WTC11 (cell line): ENCODE data around the gene CPXM2. TPM values are rescaled to one million over a fixed set of nuclear protein-coding genes. Genes with fewer than 3 reads are reported as not detected.

Source experiments
- ATAC-seq: fragments of 200-7000 bp; cut with Tn5 transposase; 2 replicates; pipeline ENCODE4 v1.10.0; 2021; ENCODE audit warnings: mild to moderate bottlenecking, moderate library complexity
- CTCF ChIA-PET: fragments of 300-600 bp; sonication (Branson Sonifier 250); formaldehyde crosslinking; loops from one replicate; lab custom pipeline; 2021; ENCODE audit warnings: antibody characterized with exemption; lab: Charles Lee
- POLR2A ChIA-PET: fragments of 350-600 bp; sonication (Branson Sonifier 250); formaldehyde crosslinking; loops from one replicate; lab custom pipeline; 2021; ENCODE audit warnings: antibody characterized with exemption; lab: Charles Lee
- DNase-seq: peaks from one replicate; pipeline ENCODE4 v3.0.0; 2021; ENCODE audit warnings: low spot score
- H3K27ac Mint-ChIP-seq: 2 replicates; pipeline ENCODE4 v1.8.0; 2021; ENCODE audit warnings: mixed read lengths
- H3K27me3 Mint-ChIP-seq: 2 replicates; pipeline ENCODE4 v1.8.0; 2021; ENCODE audit warnings: low read depth, mild to moderate bottlenecking, moderate library complexity, mixed read lengths
- H3K36me3 Mint-ChIP-seq: 2 replicates; pipeline ENCODE4 v1.8.0; 2021; ENCODE audit warnings: mixed read lengths
- H3K4me1 Mint-ChIP-seq: 2 replicates; pipeline ENCODE4 v1.8.0; 2022; ENCODE audit warnings: mixed read lengths
- H3K4me3 Mint-ChIP-seq: 2 replicates; pipeline ENCODE4 v1.8.0; 2021; ENCODE audit warnings: mild to moderate bottlenecking, moderate library complexity, mixed read lengths
- H3K9me3 Mint-ChIP-seq: 2 replicates; pipeline ENCODE4 v1.8.0; 2021; ENCODE audit warnings: mixed read lengths
- ATF1 ChIP-seq: sonication (generic); formaldehyde crosslinking; IDR thresholded peaks from 2 replicates; pipeline ENCODE4 v1.8.1; 2023; ENCODE audit warnings: mild to moderate bottlenecking, moderate library complexity, missing genetic modification reagents
- ELF4 ChIP-seq: sonication (generic); formaldehyde crosslinking; IDR thresholded peaks from 2 replicates; pipeline ENCODE4 v1.8.1; 2022; ENCODE audit warnings: low read depth, mild to moderate bottlenecking, moderate library complexity, missing genetic modification reagents
- ETV6 ChIP-seq: sonication (generic); formaldehyde crosslinking; IDR thresholded peaks from 2 replicates; pipeline ENCODE4 v1.8.1; 2022; ENCODE audit warnings: mild to moderate bottlenecking, missing genetic modification reagents
- JAZF1 ChIP-seq: fragments of 250-450 bp; sonication (Bioruptor Pico); IDR thresholded peaks from 2 replicates; pipeline ENCODE4 v1.9.0; 2021; ENCODE audit warnings: moderate library complexity, mild to moderate bottlenecking, inconsistent platforms
- NR2C2 ChIP-seq: sonication (generic); formaldehyde crosslinking; IDR thresholded peaks from 2 replicates; pipeline ENCODE4 v1.8.0; 2022; ENCODE audit warnings: mild to moderate bottlenecking, missing genetic modification reagents
- PRRX2 ChIP-seq: fragments of 250-450 bp; sonication (Bioruptor Pico); IDR thresholded peaks from 2 replicates; pipeline ENCODE4 v1.8.0; 2021; ENCODE audit warnings: mild to moderate bottlenecking
- RELA ChIP-seq: sonication (generic); formaldehyde crosslinking; IDR thresholded peaks from 2 replicates; pipeline ENCODE4 v1.8.1; 2022; ENCODE audit warnings: missing genetic modification reagents, mild to moderate bottlenecking, borderline replicate concordance
- SOX15 ChIP-seq: fragments of 250-450 bp; sonication (Bioruptor Pico); IDR thresholded peaks from 2 replicates; pipeline ENCODE4 v1.9.0; 2021; ENCODE audit warnings: mild to moderate bottlenecking
- ZNF138 ChIP-seq: sonication (generic); formaldehyde crosslinking; conservative IDR thresholded peaks from 2 replicates; pipeline ENCODE4 v1.8.1; 2022; ENCODE audit warnings: mild to moderate bottlenecking, moderate library complexity, missing genetic modification reagents
- ZNF317 ChIP-seq: sonication (generic); formaldehyde crosslinking; IDR thresholded peaks from 2 replicates; pipeline ENCODE4 v1.8.1; 2023; ENCODE audit warnings: low read depth, mild to moderate bottlenecking, moderate library complexity, missing genetic modification reagents, borderline replicate concordance
- total RNA-seq: library from RNA; stranded (reverse); gene quantifications from 3 replicates; pipeline ENCODE4 v1.2.3, GENCODE V29; 2021
- TF ChIP-seq, protein P1 (sequence below): sonication (generic); formaldehyde crosslinking; conservative IDR thresholded peaks from 2 replicates; pipeline ENCODE4 v1.8.1; 2022; ENCODE audit warnings: mild to moderate bottlenecking, missing genetic modification reagents
- TF ChIP-seq, protein P2 (sequence below): sonication (generic); formaldehyde crosslinking; IDR thresholded peaks from 2 replicates; pipeline ENCODE4 v1.8.0; 2023; ENCODE audit warnings: mild to moderate bottlenecking, missing genetic modification reagents
- TF ChIP-seq, protein P3 (sequence below): sonication (generic); formaldehyde crosslinking; IDR thresholded peaks from 2 replicates; pipeline ENCODE4 v1.8.1; 2023; ENCODE audit warnings: mild to moderate bottlenecking, missing genetic modification reagents, borderline replicate concordance
- TF ChIP-seq, protein P4 (sequence below): sonication (generic); formaldehyde crosslinking; IDR thresholded peaks from 2 replicates; pipeline ENCODE4 v1.8.1; 2023; ENCODE audit warnings: mild to moderate bottlenecking, missing genetic modification reagents, moderate library complexity
- TF ChIP-seq, protein P5 (sequence below): sonication (generic); formaldehyde crosslinking; IDR thresholded peaks from 2 replicates; pipeline ENCODE4 v1.8.0; 2022; ENCODE audit warnings: missing genetic modification reagents
- TF ChIP-seq, protein P6 (sequence below): sonication (generic); formaldehyde crosslinking; IDR thresholded peaks from 2 replicates; pipeline ENCODE4 v1.8.1; 2022; ENCODE audit warnings: missing genetic modification reagents, borderline replicate concordance
- TF ChIP-seq, protein P7 (sequence below): sonication (generic); formaldehyde crosslinking; IDR thresholded peaks from 2 replicates; pipeline ENCODE4 v1.8.1; 2022; ENCODE audit warnings: mild to moderate bottlenecking, missing genetic modification reagents, moderate library complexity, borderline replicate concordance
- TF ChIP-seq, protein P8 (sequence below): fragments of 200-600 bp; IDR thresholded peaks from 2 replicates; pipeline ENCODE4 v1.8.0; 2022; ENCODE audit warnings: antibody characterized with exemption
- TF ChIP-seq, protein P9 (sequence below): sonication (generic); formaldehyde crosslinking; IDR thresholded peaks from 2 replicates; pipeline ENCODE4 v1.8.0; 2022; ENCODE audit warnings: mild to moderate bottlenecking, missing genetic modification reagents

Gene CPXM2
- total RNA-seq, 1 experiment from 2014 or later: 3.4 TPM

DNA sequence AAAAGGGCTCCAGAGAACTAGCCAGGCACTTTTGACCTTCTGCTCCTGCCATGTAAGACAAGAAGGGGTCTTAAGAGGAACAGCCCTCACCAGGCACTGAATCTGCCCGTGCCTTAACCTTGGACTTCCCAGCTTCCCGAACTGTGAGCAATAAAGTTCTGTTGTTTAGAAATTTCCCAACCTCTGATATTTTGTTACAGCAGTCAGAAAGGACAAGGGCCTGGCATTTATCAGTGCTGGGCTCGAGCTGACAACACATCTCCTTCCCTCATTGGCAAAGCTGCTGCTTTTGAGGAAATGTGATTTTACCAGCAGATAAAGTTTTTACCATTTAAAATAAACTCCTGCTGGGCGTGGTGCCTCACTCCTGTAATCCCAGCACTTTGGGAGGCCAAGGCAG is 122.0 kb downstream of the CPXM2 start:
- DNase-seq (no peak), ATAC-seq (no peak)
- Mint-ChIP-seq H3K27me3 (no peaks in the 10 kb centered on the region; the same call in 1 of the 2 replicates), H3K27ac (no peak overlapping the region), H3K36me3 (no peaks in the 10 kb centered on the region), H3K4me1 (peaks cover 5% of the 10 kb centered on the region), H3K9me3 (no peaks in the 10 kb centered on the region; the same call in 1 of the 2 replicates), H3K4me3 (no peak overlapping the region)
- TF ChIP-seq, protein P1, sequence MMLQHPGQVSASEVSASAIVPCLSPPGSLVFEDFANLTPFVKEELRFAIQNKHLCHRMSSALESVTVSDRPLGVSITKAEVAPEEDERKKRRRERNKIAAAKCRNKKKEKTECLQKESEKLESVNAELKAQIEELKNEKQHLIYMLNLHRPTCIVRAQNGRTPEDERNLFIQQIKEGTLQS (CRISPR knock-in tag): no peak
- TF ChIP-seq ATF1 (CRISPR knock-in tag) (no peak), ZNF138 (CRISPR knock-in tag) (no peak), ZNF317 (CRISPR knock-in tag) (no peak), ELF4 (CRISPR knock-in tag) (no peak), NR2C2 (no peak), RELA (CRISPR knock-in tag) (no peak), ETV6 (no peak), PRRX2 (CRISPR knock-in tag) (no peak), JAZF1 (CRISPR knock-in tag) (no peak), SOX15 (CRISPR knock-in tag) (no peak)
- TF ChIP-seq, protein P2, sequence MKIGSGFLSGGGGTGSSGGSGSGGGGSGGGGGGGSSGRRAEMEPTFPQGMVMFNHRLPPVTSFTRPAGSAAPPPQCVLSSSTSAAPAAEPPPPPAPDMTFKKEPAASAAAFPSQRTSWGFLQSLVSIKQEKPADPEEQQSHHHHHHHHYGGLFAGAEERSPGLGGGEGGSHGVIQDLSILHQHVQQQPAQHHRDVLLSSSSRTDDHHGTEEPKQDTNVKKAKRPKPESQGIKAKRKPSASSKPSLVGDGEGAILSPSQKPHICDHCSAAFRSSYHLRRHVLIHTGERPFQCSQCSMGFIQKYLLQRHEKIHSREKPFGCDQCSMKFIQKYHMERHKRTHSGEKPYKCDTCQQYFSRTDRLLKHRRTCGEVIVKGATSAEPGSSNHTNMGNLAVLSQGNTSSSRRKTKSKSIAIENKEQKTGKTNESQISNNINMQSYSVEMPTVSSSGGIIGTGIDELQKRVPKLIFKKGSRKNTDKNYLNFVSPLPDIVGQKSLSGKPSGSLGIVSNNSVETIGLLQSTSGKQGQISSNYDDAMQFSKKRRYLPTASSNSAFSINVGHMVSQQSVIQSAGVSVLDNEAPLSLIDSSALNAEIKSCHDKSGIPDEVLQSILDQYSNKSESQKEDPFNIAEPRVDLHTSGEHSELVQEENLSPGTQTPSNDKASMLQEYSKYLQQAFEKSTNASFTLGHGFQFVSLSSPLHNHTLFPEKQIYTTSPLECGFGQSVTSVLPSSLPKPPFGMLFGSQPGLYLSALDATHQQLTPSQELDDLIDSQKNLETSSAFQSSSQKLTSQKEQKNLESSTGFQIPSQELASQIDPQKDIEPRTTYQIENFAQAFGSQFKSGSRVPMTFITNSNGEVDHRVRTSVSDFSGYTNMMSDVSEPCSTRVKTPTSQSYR: no peak
- TF ChIP-seq, protein P3, sequence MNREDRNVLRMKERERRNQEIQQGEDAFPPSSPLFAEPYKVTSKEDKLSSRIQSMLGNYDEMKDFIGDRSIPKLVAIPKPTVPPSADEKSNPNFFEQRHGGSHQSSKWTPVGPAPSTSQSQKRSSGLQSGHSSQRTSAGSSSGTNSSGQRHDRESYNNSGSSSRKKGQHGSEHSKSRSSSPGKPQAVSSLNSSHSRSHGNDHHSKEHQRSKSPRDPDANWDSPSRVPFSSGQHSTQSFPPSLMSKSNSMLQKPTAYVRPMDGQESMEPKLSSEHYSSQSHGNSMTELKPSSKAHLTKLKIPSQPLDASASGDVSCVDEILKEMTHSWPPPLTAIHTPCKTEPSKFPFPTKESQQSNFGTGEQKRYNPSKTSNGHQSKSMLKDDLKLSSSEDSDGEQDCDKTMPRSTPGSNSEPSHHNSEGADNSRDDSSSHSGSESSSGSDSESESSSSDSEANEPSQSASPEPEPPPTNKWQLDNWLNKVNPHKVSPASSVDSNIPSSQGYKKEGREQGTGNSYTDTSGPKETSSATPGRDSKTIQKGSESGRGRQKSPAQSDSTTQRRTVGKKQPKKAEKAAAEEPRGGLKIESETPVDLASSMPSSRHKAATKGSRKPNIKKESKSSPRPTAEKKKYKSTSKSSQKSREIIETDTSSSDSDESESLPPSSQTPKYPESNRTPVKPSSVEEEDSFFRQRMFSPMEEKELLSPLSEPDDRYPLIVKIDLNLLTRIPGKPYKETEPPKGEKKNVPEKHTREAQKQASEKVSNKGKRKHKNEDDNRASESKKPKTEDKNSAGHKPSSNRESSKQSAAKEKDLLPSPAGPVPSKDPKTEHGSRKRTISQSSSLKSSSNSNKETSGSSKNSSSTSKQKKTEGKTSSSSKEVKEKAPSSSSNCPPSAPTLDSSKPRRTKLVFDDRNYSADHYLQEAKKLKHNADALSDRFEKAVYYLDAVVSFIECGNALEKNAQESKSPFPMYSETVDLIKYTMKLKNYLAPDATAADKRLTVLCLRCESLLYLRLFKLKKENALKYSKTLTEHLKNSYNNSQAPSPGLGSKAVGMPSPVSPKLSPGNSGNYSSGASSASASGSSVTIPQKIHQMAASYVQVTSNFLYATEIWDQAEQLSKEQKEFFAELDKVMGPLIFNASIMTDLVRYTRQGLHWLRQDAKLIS (CRISPR knock-in tag): no peak
- TF ChIP-seq, protein P4, sequence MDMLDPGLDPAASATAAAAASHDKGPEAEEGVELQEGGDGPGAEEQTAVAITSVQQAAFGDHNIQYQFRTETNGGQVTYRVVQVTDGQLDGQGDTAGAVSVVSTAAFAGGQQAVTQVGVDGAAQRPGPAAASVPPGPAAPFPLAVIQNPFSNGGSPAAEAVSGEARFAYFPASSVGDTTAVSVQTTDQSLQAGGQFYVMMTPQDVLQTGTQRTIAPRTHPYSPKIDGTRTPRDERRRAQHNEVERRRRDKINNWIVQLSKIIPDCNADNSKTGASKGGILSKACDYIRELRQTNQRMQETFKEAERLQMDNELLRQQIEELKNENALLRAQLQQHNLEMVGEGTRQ: no peak
- TF ChIP-seq, protein P5, sequence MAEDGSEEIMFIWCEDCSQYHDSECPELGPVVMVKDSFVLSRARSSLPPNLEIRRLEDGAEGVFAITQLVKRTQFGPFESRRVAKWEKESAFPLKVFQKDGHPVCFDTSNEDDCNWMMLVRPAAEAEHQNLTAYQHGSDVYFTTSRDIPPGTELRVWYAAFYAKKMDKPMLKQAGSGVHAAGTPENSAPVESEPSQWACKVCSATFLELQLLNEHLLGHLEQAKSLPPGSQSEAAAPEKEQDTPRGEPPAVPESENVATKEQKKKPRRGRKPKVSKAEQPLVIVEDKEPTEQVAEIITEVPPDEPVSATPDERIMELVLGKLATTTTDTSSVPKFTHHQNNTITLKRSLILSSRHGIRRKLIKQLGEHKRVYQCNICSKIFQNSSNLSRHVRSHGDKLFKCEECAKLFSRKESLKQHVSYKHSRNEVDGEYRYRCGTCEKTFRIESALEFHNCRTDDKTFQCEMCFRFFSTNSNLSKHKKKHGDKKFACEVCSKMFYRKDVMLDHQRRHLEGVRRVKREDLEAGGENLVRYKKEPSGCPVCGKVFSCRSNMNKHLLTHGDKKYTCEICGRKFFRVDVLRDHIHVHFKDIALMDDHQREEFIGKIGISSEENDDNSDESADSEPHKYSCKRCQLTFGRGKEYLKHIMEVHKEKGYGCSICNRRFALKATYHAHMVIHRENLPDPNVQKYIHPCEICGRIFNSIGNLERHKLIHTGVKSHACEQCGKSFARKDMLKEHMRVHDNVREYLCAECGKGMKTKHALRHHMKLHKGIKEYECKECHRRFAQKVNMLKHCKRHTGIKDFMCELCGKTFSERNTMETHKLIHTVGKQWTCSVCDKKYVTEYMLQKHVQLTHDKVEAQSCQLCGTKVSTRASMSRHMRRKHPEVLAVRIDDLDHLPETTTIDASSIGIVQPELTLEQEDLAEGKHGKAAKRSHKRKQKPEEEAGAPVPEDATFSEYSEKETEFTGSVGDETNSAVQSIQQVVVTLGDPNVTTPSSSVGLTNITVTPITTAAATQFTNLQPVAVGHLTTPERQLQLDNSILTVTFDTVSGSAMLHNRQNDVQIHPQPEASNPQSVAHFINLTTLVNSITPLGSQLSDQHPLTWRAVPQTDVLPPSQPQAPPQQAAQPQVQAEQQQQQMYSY (CRISPR knock-in tag): no peak
- TF ChIP-seq, protein P6, sequence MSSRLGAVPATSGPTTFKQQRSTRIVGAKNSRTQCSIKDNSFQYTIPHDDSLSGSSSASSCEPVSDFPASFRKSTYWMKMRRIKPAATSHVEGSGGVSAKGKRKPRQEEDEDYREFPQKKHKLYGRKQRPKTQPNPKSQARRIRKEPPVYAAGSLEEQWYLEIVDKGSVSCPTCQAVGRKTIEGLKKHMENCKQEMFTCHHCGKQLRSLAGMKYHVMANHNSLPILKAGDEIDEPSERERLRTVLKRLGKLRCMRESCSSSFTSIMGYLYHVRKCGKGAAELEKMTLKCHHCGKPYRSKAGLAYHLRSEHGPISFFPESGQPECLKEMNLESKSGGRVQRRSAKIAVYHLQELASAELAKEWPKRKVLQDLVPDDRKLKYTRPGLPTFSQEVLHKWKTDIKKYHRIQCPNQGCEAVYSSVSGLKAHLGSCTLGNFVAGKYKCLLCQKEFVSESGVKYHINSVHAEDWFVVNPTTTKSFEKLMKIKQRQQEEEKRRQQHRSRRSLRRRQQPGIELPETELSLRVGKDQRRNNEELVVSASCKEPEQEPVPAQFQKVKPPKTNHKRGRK (CRISPR knock-in tag): no peak
- TF ChIP-seq, protein P7, sequence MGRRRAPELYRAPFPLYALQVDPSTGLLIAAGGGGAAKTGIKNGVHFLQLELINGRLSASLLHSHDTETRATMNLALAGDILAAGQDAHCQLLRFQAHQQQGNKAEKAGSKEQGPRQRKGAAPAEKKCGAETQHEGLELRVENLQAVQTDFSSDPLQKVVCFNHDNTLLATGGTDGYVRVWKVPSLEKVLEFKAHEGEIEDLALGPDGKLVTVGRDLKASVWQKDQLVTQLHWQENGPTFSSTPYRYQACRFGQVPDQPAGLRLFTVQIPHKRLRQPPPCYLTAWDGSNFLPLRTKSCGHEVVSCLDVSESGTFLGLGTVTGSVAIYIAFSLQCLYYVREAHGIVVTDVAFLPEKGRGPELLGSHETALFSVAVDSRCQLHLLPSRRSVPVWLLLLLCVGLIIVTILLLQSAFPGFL: no peak
- TF ChIP-seq, protein P8, sequence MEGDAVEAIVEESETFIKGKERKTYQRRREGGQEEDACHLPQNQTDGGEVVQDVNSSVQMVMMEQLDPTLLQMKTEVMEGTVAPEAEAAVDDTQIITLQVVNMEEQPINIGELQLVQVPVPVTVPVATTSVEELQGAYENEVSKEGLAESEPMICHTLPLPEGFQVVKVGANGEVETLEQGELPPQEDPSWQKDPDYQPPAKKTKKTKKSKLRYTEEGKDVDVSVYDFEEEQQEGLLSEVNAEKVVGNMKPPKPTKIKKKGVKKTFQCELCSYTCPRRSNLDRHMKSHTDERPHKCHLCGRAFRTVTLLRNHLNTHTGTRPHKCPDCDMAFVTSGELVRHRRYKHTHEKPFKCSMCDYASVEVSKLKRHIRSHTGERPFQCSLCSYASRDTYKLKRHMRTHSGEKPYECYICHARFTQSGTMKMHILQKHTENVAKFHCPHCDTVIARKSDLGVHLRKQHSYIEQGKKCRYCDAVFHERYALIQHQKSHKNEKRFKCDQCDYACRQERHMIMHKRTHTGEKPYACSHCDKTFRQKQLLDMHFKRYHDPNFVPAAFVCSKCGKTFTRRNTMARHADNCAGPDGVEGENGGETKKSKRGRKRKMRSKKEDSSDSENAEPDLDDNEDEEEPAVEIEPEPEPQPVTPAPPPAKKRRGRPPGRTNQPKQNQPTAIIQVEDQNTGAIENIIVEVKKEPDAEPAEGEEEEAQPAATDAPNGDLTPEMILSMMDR: no peak
- TF ChIP-seq, protein P9, sequence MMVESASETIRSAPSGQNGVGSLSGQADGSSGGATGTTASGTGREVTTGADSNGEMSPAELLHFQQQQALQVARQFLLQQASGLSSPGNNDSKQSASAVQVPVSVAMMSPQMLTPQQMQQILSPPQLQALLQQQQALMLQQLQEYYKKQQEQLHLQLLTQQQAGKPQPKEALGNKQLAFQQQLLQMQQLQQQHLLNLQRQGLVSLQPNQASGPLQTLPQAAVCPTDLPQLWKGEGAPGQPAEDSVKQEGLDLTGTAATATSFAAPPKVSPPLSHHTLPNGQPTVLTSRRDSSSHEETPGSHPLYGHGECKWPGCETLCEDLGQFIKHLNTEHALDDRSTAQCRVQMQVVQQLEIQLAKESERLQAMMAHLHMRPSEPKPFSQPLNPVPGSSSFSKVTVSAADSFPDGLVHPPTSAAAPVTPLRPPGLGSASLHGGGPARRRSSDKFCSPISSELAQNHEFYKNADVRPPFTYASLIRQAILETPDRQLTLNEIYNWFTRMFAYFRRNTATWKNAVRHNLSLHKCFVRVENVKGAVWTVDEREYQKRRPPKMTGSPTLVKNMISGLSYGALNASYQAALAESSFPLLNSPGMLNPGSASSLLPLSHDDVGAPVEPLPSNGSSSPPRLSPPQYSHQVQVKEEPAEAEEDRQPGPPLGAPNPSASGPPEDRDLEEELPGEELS (CRISPR knock-in tag): no peak
- ChIA-PET POLR2A (no interaction called here), CTCF (no interaction called here)
